ENCODE measurements around the gene STX2.

GRCh38 chr12:130856088-130856487 lies 17.0 kb upstream of the STX2 start:
- TF ChIP-seq CTCF (IDR thresholded peaks at IDR 0.05; ENCODE audit: extremely low read depth in 1 of 2, insufficient read depth in 1 of 2, low read depth in 1 of 2, low read length in 2 of 2) (no peak), EZH2 (IDR thresholded peaks at IDR 0.05; ENCODE audit: borderline replicate concordance, low read depth, low read length, severe bottlenecking) (no peak), POLR2AphosphoS5 (IDR thresholded peaks at IDR 0.05; ENCODE audit: insufficient read depth, low read depth, low read length) (no peak), POLR2A (IDR thresholded peaks at IDR 0.05; ENCODE audit: low read depth, low read length) (no peak), GATA2 (IDR thresholded peaks at IDR 0.05; ENCODE audit: insufficient read depth, insufficient read length, low read depth, low read length) (no peak), JUN (IDR thresholded peaks at IDR 0.05; ENCODE audit: borderline replicate concordance, insufficient read depth, insufficient read length, low read depth) (no peak), FOS (IDR thresholded peaks at IDR 0.05; ENCODE audit: borderline replicate concordance, insufficient read depth, low read length) (no peak), MAX (IDR thresholded peaks at IDR 0.05; ENCODE audit: insufficient read depth, insufficient read length) (no peak)
